ENCODE data around the gene OR11H12.
"Not testable (repeated sequence)": the region's sequence is repeated elsewhere in the genome, so short reads cannot be mapped to it uniquely, and the experiment has no call there.

Gene OR11H12

GRCh38 chr14:18600817-18601216 is at the start of gene OR11H12:
TSS of gene OR11H12 (plus strand) at chr14:18601117. CDS start at chr14:18601117, 0 bp downstream.
- FAIRE-seq = not testable (repeated sequence)

- FAIRE-seq = not testable (repeated sequence)
Observed at GRCh38 chr14:18582908-18583307, 18.0 kb upstream of the OR11H12 start.

GRCh38 chr14:18626610-18627213 is 25.8 kb downstream of the OR11H12 start:
- FAIRE-seq = not testable (repeated sequence)

GRCh38 chr14:18636066-18636465 is 35.1 kb downstream of the OR11H12 start:
- FAIRE-seq = not testable (repeated sequence)

GRCh38 chr14:18638032-18638431 is 37.1 kb downstream of the OR11H12 start:
- not testable (repeated sequence) for FAIRE-seq

GRCh38 chr14:18638785-18639184 is 37.9 kb downstream of the OR11H12 start:
- FAIRE-seq = not testable (repeated sequence)

GRCh38 chr14:18646075-18646730 is 45.3 kb downstream of the OR11H12 start:
- FAIRE-seq = not testable (repeated sequence)

All from endometrium (tissue), 2 donors.